Measurements from ENCODE around the gene TGFBR2.

- TF ChIP-seq NFATC3 (CRISPR knock-in tag; IDR thresholded peaks at IDR 0.05) (no peak), ZNF687 (CRISPR knock-in tag; IDR thresholded peaks at IDR 0.05) (no peak), POLR2A (IDR thresholded peaks at IDR 0.05; ENCODE audit: insufficient read depth in 1 of 2, low read depth in 2 of 2, low read length in 2 of 2) (no peak), FOXK2 (IDR thresholded peaks at IDR 0.05) (no peak), BRCA1 (CRISPR knock-in tag; IDR thresholded peaks at IDR 0.05) (no peak), ZKSCAN8 (CRISPR knock-in tag; IDR thresholded peaks at IDR 0.05; ENCODE audit: borderline replicate concordance) (no peak), USF2 (IDR thresholded peaks at IDR 0.05; ENCODE audit: low read depth, low read length) (no peak), USF2 (CRISPR knock-in tag; IDR thresholded peaks at IDR 0.05; ENCODE audit: borderline replicate concordance) (no peak)
Observed at GRCh38 chr3:30707825-30708224, 101.4 kb downstream of the TGFBR2 start.

All from HepG2 (cell line).